Sigmoid colon (tissue), 7 donors: ENCODE results near the gene ZFAND6. TPM values are rescaled to one million over a fixed set of nuclear protein-coding genes. Genes with fewer than 3 reads are reported as not detected.

Source experiments
- DNase-seq: peaks from one replicate; pipeline ENCODE4 v3.0.0-alpha.2; 2019
- H3K27ac ChIP-seq, 4 donors: fragments of 200-600 bp; sonication (generic); one replicate each; pipeline ENCODE4 v1.5.1; 2016 to 2019; ENCODE audit warnings: mild to moderate bottlenecking in 1 of 4
- H3K27me3 ChIP-seq, 3 donors: fragments of 200-600 bp; sonication (generic); one replicate each; pipeline ENCODE4 v1.5.1; 2019; ENCODE audit warnings: mild to moderate bottlenecking in 1 of 3
- H3K36me3 ChIP-seq, 4 donors: fragments of 200-600 bp; sonication (generic); one replicate each; pipeline ENCODE4 v1.5.1; 2016 to 2019
- H3K4me1 ChIP-seq, 4 donors: fragments of 200-600 bp; sonication (generic); one replicate each; pipeline ENCODE4 v1.5.1; 2017 to 2019
- H3K4me3 ChIP-seq, 4 donors: fragments of 200-600 bp; sonication (generic); one replicate each; pipeline ENCODE4 v1.5.1; 2017 to 2019; ENCODE audit warnings: mild to moderate bottlenecking in 2 of 4, moderate library complexity in 1 of 4
- H3K9me3 ChIP-seq, 4 donors: fragments of 200-600 bp in 3 of 4; sonication (generic) in 3 of 4; one replicate each; pipeline versions ENCODE4 v1.5.1 to v1.6.1; 2013 to 2019
- CTCF ChIP-seq, 4 experiments: fragments of 450-650 bp in 3 of 4; fragments of 200-600 bp in 1 of 4; IDR thresholded peaks; one replicate each; pipeline ENCODE4 v1.5.1; 2016 to 2019; ENCODE audit warnings: antibody characterized with exemption in 4 of 4, mild to moderate bottlenecking in 3 of 4, moderate library complexity in 2 of 4
- EP300 ChIP-seq, 4 donors: sonication (generic); formaldehyde crosslinking; IDR thresholded peaks; one replicate each; pipeline ENCODE4 v1.6.1; 2017; ENCODE audit warnings: antibody characterized with exemption in 4 of 4
- POLR2A ChIP-seq, 2 donors: fragments of 450-650 bp; IDR thresholded peaks; one replicate each; pipeline ENCODE4 v1.6.1; 2016; ENCODE audit warnings: antibody characterized with exemption in 2 of 2, mild to moderate bottlenecking in 2 of 2, moderate library complexity in 2 of 2
- POLR2AphosphoS5 ChIP-seq, 4 donors: sonication (generic); formaldehyde crosslinking; IDR thresholded peaks; one replicate each; pipeline ENCODE4 v1.6.1; 2017; ENCODE audit warnings: antibody characterized with exemption in 4 of 4
- WGBS, 2 donors: extraction: QIAGEN DNeasy Blood & Tissue Kit; methylation state at CpG; one replicate each; pipeline ENCODE4 v1.1.7; 2013; 5-methylcytosine and 5-hydroxymethylcytosine counted together
- intact Hi-C: fragments of 100-400 bp; cut with DNase I; formaldehyde crosslinking; loops from one replicate; pipeline ENCODE4 v1.15.1; 2023
- polyA plus RNA-seq, 3 donors: library from polyadenylated mRNA; stranded (reverse); fragments of 200-250 nt; gene quantifications; one replicate each; pipeline ENCODE4 v1.2.3, GENCODE V29; 2013
- total RNA-seq, 4 donors: library from RNA; depleted of rRNA; stranded (reverse); fragments of >200 nt; gene quantifications; one replicate each; pipeline ENCODE4 v1.1.0, GENCODE V29; 2016
- donor health status: healthy with polysubstance abuse.
- donor health status: Bipolar disorder and iron deficiency.
- donor health status: healthy.

The ZFAND6 gene
- total and polyA plus RNA-seq, 7 donors = 65.8 to 188 (median 138) TPM

DNA sequence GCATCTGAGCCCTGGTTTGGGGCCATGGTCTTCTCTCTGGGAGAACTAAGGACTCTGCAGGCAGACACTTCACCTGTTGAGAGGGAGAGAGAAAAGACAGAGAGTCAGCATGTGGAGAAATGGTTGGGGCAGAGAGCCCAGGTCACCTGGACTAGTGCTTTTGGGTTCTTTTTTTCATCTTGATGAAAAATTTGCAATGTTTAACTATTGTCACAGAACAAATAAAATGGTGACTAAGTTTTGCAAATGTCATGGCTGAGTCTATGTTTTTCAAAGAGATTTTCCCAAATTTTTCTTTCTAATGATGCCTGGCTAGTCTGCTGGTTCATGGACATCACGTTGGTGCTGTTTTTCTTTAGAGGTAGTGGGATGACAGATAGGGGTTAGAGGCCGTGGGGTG, 111.1 kb downstream of the ZFAND6 start:
- H3K4me1 ChIP-seq = peaks cover 0 to 19% (median 6%) of the 10 kb centered on the region in 4 donors
- H3K4me3 ChIP-seq = no peak overlapping the region
- intact Hi-C loops = loop anchor here (5.0 kb wide), 1 partner anchor 788 kb away; no protein-coding TSS in a partner anchor
- no peak overlapping the region for H3K27ac ChIP-seq
- H3K9me3 ChIP-seq = no peaks in the 10 kb centered on the region
- H3K36me3 ChIP-seq = peaks cover 0 to 13% (median 2%) of the 10 kb centered on the region in 4 donors
- 97% methylated on average over 2 of the region's 2 CpGs for WGBS, 2 donors
- TF ChIP-seq EP300 (IDR thresholded peaks at IDR 0.05) = no peak
- no peak for TF ChIP-seq POLR2A (IDR thresholded peaks at IDR 0.05)
- no peak for TF ChIP-seq POLR2AphosphoS5 (IDR thresholded peaks at IDR 0.05)
- TF ChIP-seq CTCF (IDR thresholded peaks at IDR 0.05) = no peak
- peak; percentile 10 for DNase-seq
- no peaks in the 10 kb centered on the region for H3K27me3 ChIP-seq

GRCh38 chr15:80171787-80172186, 112.3 kb downstream of the ZFAND6 start:
- 84 to 90% methylated on average over 4 of the region's 4 CpGs for WGBS, 2 donors
- Histone ChIP-seq H3K9me3 (no peaks in the 10 kb centered on the region), H3K27ac (no peak overlapping the region), H3K36me3 (peaks cover 0 to 13% (median 2%) of the 10 kb centered on the region in 4 donors), H3K27me3 (no peaks in the 10 kb centered on the region), H3K4me3 (no peak overlapping the region), H3K4me1 (peaks cover 0 to 19% (median 6%) of the 10 kb centered on the region in 4 donors)
- no peak for DNase-seq
- TF ChIP-seq CTCF (IDR thresholded peaks at IDR 0.05) = no peak
- TF ChIP-seq POLR2A (IDR thresholded peaks at IDR 0.05) = no peak
- TF ChIP-seq POLR2AphosphoS5 (IDR thresholded peaks at IDR 0.05) = no peak
- no peak for TF ChIP-seq EP300 (IDR thresholded peaks at IDR 0.05)
- intact Hi-C loops = loop anchor here (5.0 kb wide), 1 partner anchor 789 kb away; no protein-coding TSS in a partner anchor

GRCh38 chr15:80172401-80172800, 112.9 kb downstream of the ZFAND6 start:
- Histone ChIP-seq H3K27ac (no peak overlapping the region), H3K27me3 (no peaks in the 10 kb centered on the region), H3K4me1 (peaks cover 0 to 19% (median 6%) of the 10 kb centered on the region in 4 donors), H3K36me3 (peaks cover 0 to 13% (median 2%) of the 10 kb centered on the region in 4 donors), H3K4me3 (no peak overlapping the region), H3K9me3 (no peaks in the 10 kb centered on the region)
- TF ChIP-seq CTCF (IDR thresholded peaks at IDR 0.05) (no peak), POLR2AphosphoS5 (IDR thresholded peaks at IDR 0.05) (no peak), POLR2A (IDR thresholded peaks at IDR 0.05) (no peak), EP300 (IDR thresholded peaks at IDR 0.05) (no peak)
- WGBS, 2 donors = 82 to 90% methylated on average over 8 of the region's 8 CpGs
- intact Hi-C loops = loop anchor here (5.0 kb wide), 1 partner anchor 790 kb away; no protein-coding TSS in a partner anchor
- DNase-seq = no peak

GRCh38 chr15:80173022-80173759, 113.7 kb downstream of the ZFAND6 start:
- H3K4me3 ChIP-seq = no peak overlapping the region
- intact Hi-C loops = loop anchor here (5.0 kb wide), 1 partner anchor 791 kb away; no protein-coding TSS in a partner anchor
- WGBS, 2 donors = 68 to 73% methylated on average over 10 of the region's 10 CpGs
- no peaks in the 10 kb centered on the region for H3K9me3 ChIP-seq
- H3K4me1 ChIP-seq = peaks cover 0 to 19% (median 6%) of the 10 kb centered on the region in 4 donors
- H3K27me3 ChIP-seq = no peaks in the 10 kb centered on the region
- H3K27ac ChIP-seq = no peak overlapping the region
- peaks cover 0 to 9% (median 2%) of the 10 kb centered on the region in 4 donors for H3K36me3 ChIP-seq
- DNase-seq = peak; percentile 82
- no peak for TF ChIP-seq POLR2AphosphoS5 (IDR thresholded peaks at IDR 0.05)
- no peak for TF ChIP-seq POLR2A (IDR thresholded peaks at IDR 0.05)
- TF ChIP-seq CTCF (IDR thresholded peaks at IDR 0.05) = peak in 3 of 4 experiments; percentile 50 to 65 (median 52)
- TF ChIP-seq EP300 (IDR thresholded peaks at IDR 0.05) = no peak
